Measurements from ENCODE around the gene MARCHF7.
"Not testable (repeated sequence)": the region's sequence is repeated elsewhere in the genome, so short reads cannot be mapped to it uniquely, and the experiment has no call there.

MARCHF7 gene

GRCh38 chr2:159742846-159743245, 30.5 kb downstream of the MARCHF7 start:
- TF ChIP-seq PPARA (CRISPR knock-in tag; IDR thresholded peaks at IDR 0.05; ENCODE audit: borderline replicate concordance) (no peak), ZNF8 (CRISPR knock-in tag; IDR thresholded peaks at IDR 0.05) (no peak), TOX (CRISPR knock-in tag; IDR thresholded peaks at IDR 0.05; ENCODE audit: borderline replicate concordance) (no peak), GLIS3 (CRISPR knock-in tag; IDR thresholded peaks at IDR 0.05) (no peak), TCF4 (CRISPR knock-in tag; IDR thresholded peaks at IDR 0.05; ENCODE audit: borderline replicate concordance) (no peak), ZNF70 (CRISPR knock-in tag; IDR thresholded peaks at IDR 0.05) (no peak), SNAI2 (CRISPR knock-in tag; IDR thresholded peaks at IDR 0.05) (no peak)
- TF ChIP-seq, protein P1, sequence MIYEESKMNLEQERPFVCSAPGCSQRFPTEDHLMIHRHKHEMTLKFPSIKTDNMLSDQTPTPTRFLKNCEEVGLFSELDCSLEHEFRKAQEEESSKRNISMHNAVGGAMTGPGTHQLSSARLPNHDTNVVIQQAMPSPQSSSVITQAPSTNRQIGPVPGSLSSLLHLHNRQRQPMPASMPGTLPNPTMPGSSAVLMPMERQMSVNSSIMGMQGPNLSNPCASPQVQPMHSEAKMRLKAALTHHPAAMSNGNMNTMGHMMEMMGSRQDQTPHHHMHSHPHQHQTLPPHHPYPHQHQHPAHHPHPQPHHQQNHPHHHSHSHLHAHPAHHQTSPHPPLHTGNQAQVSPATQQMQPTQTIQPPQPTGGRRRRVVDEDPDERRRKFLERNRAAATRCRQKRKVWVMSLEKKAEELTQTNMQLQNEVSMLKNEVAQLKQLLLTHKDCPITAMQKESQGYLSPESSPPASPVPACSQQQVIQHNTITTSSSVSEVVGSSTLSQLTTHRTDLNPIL (CRISPR knock-in tag; IDR thresholded peaks at IDR 0.05; ENCODE audit: low read depth) = no peak
- no peak for ATAC-seq

GRCh38 chr2:159744363-159744762, 32.1 kb downstream of the MARCHF7 start:
- no peak; the same call in 2 of the 3 replicates for ATAC-seq
- TF ChIP-seq BACH2 (CRISPR knock-in tag; IDR thresholded peaks at IDR 0.05; ENCODE audit: borderline replicate concordance) (no peak), PATZ1 (CRISPR knock-in tag; IDR thresholded peaks at IDR 0.05; ENCODE audit: borderline replicate concordance) (no peak), ESRRG (CRISPR knock-in tag; IDR thresholded peaks at IDR 0.05) (no peak), ZNF565 (CRISPR knock-in tag; conservative IDR thresholded peaks at IDR 0.05; ENCODE audit: low read depth) (no peak), GLIS3 (CRISPR knock-in tag; IDR thresholded peaks at IDR 0.05) (no peak), TCF4 (CRISPR knock-in tag; IDR thresholded peaks at IDR 0.05; ENCODE audit: borderline replicate concordance) (no peak), ZNF8 (CRISPR knock-in tag; IDR thresholded peaks at IDR 0.05) (no peak), ISL1 (CRISPR knock-in tag; IDR thresholded peaks at IDR 0.05) (no peak)

- ATAC-seq = not testable (repeated sequence)
Measured at GRCh38 chr2:159745237-159745636, 32.9 kb downstream of the MARCHF7 start.

DNA sequence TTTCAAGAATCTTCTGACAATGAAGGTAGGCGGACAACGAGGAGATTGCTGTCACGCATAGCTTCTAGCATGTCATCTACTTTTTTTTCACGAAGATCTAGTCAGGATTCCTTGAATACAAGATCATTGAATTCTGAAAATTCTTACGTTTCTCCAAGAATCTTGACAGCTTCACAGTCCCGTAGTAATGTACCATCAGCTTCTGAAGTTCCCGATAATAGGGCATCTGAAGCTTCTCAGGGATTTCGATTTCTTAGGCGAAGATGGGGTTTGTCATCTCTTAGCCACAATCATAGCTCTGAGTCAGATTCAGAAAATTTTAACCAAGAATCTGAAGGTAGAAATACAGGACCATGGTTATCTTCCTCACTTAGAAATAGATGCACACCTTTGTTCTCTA, 35.8 kb downstream of the MARCHF7 start:
- TF ChIP-seq OSR1 (CRISPR knock-in tag; IDR thresholded peaks at IDR 0.05) (no peak), ZNF8 (CRISPR knock-in tag; IDR thresholded peaks at IDR 0.05) (no peak), RARB (CRISPR knock-in tag; IDR thresholded peaks at IDR 0.05) (no peak), ZNF565 (CRISPR knock-in tag; conservative IDR thresholded peaks at IDR 0.05; ENCODE audit: low read depth) (no peak), CSDC2 (CRISPR knock-in tag; IDR thresholded peaks at IDR 0.05) (no peak), ARNTL (CRISPR knock-in tag; IDR thresholded peaks at IDR 0.05; ENCODE audit: borderline replicate concordance, low read depth) (no peak), SNAI2 (CRISPR knock-in tag; IDR thresholded peaks at IDR 0.05) (no peak)
- no peak for ATAC-seq

DNA sequence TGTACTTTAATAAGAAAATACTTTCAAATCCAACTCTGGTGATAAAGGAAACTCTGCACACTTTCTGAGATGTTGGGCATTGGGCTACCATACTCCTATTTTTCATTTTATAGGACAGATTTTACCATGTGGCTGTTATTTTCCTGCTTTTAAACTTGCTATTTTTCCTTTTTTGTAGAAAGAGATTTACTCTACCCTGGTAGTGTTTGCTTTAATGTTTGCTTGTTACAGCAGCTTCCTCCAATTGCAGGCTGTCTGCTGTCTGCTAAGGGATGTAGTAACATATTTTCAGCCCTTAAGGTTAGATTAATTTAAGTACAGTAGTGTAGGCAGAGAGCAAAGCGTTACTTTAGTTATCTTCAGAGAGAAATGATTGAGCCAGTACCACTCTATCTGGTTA, 38.6 kb downstream of the MARCHF7 start:
- ATAC-seq = no peak
- TF ChIP-seq PPARA (CRISPR knock-in tag; IDR thresholded peaks at IDR 0.05; ENCODE audit: borderline replicate concordance) (no peak), TCF4 (CRISPR knock-in tag; IDR thresholded peaks at IDR 0.05; ENCODE audit: borderline replicate concordance) (no peak), ESRRG (CRISPR knock-in tag; IDR thresholded peaks at IDR 0.05) (no peak), ZFP30 (CRISPR knock-in tag; IDR thresholded peaks at IDR 0.05) (no peak)
- TF ChIP-seq, protein P2, sequence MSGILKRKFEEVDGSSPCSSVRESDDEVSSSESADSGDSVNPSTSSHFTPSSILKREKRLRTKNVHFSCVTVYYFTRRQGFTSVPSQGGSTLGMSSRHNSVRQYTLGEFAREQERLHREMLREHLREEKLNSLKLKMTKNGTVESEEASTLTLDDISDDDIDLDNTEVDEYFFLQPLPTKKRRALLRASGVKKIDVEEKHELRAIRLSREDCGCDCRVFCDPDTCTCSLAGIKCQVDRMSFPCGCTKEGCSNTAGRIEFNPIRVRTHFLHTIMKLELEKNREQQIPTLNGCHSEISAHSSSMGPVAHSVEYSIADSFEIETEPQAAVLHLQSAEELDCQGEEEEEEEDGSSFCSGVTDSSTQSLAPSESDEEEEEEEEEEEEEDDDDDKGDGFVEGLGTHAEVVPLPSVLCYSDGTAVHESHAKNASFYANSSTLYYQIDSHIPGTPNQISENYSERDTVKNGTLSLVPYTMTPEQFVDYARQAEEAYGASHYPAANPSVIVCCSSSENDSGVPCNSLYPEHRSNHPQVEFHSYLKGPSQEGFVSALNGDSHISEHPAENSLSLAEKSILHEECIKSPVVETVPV (CRISPR knock-in tag; IDR thresholded peaks at IDR 0.05) = no peak
- TF ChIP-seq, protein P3, sequence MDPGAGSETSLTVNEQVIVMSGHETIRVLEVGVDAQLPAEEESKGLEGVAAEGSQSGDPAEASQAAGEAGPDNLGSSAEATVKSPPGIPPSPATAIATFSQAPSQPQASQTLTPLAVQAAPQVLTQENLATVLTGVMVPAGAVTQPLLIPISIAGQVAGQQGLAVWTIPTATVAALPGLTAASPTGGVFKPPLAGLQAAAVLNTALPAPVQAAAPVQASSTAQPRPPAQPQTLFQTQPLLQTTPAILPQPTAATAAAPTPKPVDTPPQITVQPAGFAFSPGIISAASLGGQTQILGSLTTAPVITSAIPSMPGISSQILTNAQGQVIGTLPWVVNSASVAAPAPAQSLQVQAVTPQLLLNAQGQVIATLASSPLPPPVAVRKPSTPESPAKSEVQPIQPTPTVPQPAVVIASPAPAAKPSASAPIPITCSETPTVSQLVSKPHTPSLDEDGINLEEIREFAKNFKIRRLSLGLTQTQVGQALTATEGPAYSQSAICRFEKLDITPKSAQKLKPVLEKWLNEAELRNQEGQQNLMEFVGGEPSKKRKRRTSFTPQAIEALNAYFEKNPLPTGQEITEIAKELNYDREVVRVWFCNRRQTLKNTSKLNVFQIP (CRISPR knock-in tag; IDR thresholded peaks at IDR 0.05; ENCODE audit: borderline replicate concordance, low read depth) = no peak
- TF ChIP-seq, protein P1 (CRISPR knock-in tag; IDR thresholded peaks at IDR 0.05; ENCODE audit: low read depth) = no peak
